GM04504 (cell line): ENCODE data around the gene INPP4B.
"Not testable (repeated sequence)": the region's sequence is repeated elsewhere in the genome, so short reads cannot be mapped to it uniquely, and the experiment has no call there.

Source experiments
- DNase-seq: peaks from one replicate; pipeline ENCODE4 v3.0.0-alpha.2; 2012; ENCODE audit warnings: low read depth

Gene INPP4B

DNA sequence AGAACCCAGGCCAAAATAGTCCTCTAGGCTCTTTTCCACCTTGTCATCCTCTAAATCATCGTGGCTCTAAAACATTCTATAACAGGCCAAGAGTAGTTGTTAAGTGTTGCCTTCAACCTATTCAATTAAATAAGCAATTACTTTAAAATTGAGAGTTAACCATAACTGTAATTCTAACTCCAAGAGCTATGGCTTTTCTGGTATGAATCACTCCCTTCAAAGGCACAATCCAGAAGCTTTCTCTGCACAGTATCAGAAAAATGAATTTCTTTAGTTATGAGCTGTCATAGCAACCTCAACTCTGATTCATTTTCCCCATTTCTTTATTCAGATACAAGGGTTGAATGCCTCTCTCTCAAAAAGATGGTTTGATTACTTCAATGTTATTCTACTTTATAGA lies 21.7 kb downstream of the INPP4B start:
- no peak for DNase-seq

GRCh38 chr4:142823796-142824195 lies 22.3 kb downstream of the INPP4B start:
- DNase-seq = no peak

DNA sequence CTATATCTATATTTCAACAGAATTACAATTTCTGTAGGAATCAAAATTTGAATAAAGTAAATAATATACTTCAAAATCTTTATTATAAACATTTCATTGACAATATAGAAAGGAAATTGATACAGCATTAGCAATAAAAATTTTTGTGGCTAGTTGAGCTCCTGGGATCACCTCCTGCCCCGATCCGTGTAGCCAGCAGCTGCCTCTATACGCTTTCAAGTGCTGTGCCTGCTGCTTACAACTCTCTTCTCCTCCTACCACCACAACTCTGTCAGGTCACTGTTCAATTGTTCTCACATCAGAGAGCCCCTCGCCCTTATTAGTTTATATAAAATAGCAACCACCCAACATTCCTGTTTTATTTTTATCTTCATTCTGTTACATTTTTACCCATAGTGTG lies 27.6 kb downstream of the INPP4B start:
- no peak for DNase-seq

DNA sequence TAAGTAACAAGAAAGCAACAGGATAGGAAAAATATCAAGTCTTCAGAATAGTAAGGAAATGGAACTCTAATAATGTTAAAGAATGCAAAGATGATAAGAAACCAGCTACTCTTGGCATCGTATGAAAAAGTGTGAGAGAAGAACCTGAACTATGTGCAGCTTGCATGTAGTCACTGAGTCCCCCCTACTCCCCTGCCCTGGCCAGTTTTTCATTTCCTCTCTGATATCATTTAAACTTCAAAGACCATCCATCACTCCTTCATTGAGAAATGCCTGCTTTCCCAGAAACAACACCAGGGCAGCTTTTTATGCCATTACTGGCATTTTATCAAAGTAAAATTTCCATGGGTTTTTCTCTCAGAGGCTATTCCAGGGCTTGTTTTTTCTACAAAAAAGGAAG lies 28.1 kb downstream of the INPP4B start:
- peak; percentile 6 for DNase-seq

GRCh38 chr4:142817442-142817841 lies 28.7 kb downstream of the INPP4B start:
- peak; percentile 92 for DNase-seq

DNA sequence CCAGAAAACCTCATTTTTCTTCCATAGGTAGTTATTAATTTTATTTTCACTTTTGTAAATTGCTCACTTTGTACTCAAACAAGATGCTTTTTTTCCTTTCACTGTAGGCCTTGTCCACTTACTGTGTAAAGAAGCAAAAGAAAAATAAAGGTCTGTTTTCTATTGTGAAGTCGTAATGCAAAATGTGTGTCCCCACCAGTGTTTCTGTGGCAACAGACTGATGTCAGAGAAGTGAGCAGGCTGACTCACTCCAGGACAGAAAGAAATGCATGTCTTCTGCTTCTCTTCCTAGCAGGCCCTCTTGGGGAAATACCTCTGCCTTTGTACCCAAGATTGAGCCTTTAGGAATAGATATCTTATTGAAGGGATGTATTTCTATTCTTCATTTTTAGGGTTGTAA lies 30.3 kb downstream of the INPP4B start:
- peak; percentile 62 for DNase-seq

DNA sequence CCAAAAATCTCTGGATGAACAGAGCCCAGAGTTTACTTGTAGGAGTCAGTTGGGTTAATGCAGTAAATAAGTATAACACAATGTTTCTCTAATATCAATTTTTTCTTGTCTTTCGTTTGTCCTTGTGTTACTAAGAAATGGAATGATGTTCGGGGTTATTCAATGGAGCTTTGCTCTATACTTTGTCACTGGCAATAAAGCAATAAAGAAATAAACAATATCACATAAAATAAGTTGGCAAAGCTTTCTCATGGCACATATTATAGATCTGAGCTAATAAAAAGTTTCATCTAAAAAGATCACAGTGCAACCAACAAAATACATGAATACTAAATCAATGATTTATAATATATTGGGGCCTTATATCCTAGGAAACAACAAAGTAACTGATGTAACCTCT lies 32.7 kb downstream of the INPP4B start:
- no peak for DNase-seq

DNA sequence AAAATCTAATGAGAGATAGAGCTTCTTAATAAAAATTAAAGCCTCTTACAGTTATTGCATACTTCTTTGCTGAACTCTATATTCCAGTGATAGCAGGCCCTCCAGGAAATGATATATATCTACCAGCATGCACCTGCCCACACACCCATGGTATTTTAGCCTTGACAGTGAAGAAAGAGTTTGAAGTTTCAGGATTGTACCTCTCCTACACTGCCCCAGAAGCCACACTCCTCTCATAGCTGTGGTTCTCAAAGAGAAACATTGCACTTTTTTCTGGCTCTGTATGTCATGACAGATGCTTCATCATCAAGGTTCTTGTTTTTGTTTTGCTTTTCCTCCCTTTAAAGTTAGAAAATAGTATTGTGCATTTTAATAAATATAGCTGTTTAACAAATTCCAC lies 34.0 kb downstream of the INPP4B start:
- no peak for DNase-seq

DNA sequence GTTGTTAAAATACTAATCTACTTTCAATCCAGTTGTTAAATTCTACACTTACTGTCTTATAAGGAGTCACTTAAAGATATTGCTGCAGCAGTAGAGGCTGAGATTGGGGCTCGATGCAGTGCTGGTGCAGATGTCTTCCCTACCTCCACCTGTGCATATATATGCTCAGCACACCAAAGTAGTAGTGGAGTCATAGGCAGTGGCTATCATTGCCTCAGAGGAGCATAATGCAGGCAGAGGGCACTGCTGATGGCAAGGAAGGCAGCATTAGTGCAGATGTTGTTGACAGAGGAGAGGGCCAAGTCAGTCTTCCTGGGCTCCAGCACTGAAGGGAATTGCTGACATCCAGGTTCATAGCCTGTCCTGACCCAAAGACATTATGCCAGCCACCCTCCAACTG lies 35.1 kb downstream of the INPP4B start:
- DNase-seq = no peak

DNA sequence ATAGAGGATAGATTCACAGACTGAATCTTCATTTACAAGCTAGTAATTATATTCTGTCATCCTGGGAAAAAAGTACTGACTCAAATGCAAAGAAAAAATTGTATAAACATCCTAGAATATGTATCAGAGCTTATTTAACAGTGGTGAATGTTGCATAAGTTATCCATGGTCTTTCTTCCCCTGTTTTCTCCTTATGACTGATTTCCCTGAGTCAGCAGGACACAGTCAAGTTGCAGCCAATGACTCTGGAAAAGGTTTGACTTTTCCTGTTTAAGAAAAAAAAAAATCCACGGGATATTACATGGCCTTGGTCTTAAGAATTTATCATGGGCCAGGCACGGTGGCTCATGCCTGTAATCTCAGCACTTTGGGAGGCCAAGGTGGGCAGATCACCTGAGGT lies 36.5 kb downstream of the INPP4B start:
- no peak for DNase-seq

DNA sequence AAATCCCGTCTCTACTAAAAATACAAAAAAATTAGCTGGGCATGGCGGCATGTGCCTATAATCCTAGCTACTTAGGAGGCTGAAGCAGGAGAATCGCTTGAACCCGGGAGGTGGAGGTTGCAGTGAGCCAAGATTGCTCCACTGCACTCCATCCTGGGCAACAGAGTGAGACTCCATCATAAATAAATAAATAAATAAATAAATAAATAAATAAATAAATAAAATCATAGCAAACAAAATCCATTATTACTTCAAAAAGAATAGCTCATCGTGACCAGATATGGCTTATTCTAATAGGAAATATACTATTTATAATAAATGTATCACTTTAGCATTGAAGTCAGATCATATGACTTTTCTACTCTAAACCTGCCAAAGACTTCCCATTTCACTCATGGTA lies 42.2 kb downstream of the INPP4B start:
- DNase-seq = not testable (repeated sequence)

- DNase-seq = no peak
These were observed 44.1 kb downstream of the INPP4B start for GRCh38 chr4:142801966-142802365.

GRCh38 chr4:142781114-142781513 lies 65.0 kb downstream of the INPP4B start:
- DNase-seq = no peak

DNA sequence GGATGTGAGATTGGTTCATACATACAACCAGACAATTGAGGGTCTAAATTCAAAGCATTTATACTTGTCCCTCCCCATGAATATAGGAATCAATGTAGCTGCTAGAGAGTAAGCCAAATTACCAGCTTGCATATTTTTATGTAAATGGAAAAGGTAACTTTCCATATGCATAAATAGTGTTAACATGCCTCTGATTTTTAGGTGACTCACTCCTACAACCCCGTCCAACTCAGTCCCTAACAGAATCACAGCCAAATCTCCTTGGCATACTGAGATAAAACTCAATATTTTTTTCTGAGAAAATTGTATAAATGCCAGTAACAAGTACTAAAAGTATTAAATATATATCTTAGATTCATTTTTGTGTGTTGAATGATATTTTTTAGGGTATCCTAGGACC lies 67.2 kb downstream of the INPP4B start:
- DNase-seq = no peak

GRCh38 chr4:142778430-142778829 lies 67.7 kb downstream of the INPP4B start:
- peak; percentile 33 for DNase-seq

- no peak for DNase-seq
These were observed 68.9 kb downstream of the INPP4B start for GRCh38 chr4:142777045-142777743.

- DNase-seq = no peak
These were observed 70.1 kb downstream of the INPP4B start for GRCh38 chr4:142776026-142776425.

GRCh38 chr4:142773505-142773904 lies 72.6 kb downstream of the INPP4B start:
- no peak for DNase-seq

DNA sequence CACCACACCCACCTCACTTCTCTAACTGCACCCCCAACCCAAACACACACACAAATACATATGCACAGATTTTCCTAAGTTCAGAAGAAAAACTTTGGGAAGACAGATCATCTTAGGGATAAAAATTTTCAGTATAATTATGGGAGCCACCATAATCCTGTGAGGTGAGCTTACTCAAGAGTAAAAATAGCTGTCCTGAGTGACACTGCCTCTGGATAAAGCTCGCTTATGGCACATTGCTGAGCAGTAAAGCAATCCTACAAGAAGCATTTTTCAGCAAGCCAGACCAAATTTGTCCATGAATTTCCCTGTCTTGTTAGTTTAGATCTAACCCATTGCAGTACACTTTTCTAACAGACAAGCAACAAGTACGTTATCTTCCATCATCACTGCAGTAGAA lies 83.8 kb downstream of the INPP4B start:
- DNase-seq = no peak

DNA sequence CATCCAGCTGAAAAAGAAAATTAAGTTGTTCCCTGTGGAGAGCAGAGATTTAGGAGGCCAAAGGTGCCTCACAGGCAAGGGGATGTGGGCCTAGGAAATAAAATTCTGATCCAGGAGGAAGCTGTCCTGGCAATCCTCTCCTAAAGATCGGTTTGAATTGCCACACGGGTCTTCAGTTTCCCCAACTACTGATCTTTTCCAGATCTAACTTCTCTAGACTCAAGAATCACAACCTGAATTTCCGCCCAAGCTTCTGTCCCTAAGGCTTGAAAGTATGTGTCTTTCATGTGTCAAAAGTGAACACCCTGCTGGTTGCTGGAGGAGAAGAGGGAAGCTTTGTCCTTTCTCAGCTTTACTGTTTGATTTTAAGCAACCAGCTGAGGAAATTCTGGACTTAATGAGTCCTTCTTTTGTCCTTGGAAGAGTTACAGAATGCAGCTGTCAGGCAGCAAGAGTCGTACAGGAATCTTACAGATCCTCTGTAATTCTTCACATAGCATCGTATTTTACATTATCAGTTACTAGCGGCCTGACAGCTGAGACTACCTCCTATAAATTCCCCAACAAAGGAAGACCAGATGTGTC lies 93.8 kb downstream of the INPP4B start:
- no peak for DNase-seq

DNA sequence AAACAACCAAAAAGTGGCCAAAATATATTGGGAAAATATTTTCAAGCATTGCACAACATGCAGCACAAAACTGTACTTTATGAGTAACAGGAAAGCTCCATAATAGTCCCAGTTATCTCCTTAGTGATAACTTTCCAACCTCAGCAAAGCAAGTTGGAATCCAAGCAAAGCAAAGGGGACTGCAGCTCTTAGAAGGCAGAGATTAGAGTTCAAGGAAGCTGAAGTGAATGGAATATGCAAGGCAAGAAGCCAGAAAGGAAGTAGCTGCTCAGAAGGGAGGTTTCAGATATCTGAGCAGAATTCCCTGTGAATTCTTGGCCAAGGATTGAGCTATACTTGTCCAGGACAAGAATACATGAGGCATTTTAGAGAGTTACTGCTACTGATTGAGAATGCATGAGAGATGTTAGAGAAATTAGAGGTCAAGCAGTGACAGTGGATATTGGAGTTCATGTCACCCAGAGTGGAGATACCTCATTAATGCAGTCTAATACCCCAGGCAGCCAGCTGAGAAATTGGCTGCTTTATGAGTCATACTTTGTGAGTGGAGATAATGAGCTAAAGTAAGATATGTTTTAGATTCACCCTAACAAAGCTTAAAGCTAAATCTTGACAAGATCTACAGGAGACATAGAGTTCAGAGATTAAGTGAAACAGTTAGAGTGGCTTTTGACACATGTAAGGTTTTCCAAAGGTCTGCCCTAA lies 102.8 kb downstream of the INPP4B start:
- peak; percentile 22 for DNase-seq

- DNase-seq = no peak
These were observed 104.1 kb downstream of the INPP4B start for GRCh38 chr4:142741995-142742394.

- DNase-seq = no peak
These were observed 117.9 kb downstream of the INPP4B start for GRCh38 chr4:142728233-142728632.

- DNase-seq = no peak
These were observed 119.0 kb downstream of the INPP4B start for GRCh38 chr4:142727149-142727548.
